H9 (cell line): Measurements from ENCODE around the gene OSGEPL1. TPM values are rescaled to one million over a fixed set of nuclear protein-coding genes. Genes with fewer than 3 reads are reported as not detected.
A peak's percentile ranks its signal among the peaks of the same experiment; 100 is the strongest.

Experiments used
- DNase-seq: peaks from one replicate; pipeline ENCODE4 v3.0.0-alpha.2; 2017
- H2AFZ ChIP-seq: one replicate; pipeline ENCODE4 v1.6.1; 2013; ENCODE audit warnings: mild to moderate bottlenecking, low read length, control low read depth, moderate library complexity
- H2AK5ac ChIP-seq: 2 replicates; pipeline ENCODE4 v1.6.1; 2013; ENCODE audit warnings: low read length, control low read depth, mixed read lengths; ENCODE audit not compliant: insufficient read length
- H2BK120ac ChIP-seq: one replicate; pipeline ENCODE4 v1.6.1; 2013; ENCODE audit warnings: low read depth, mild to moderate bottlenecking, low read length, control low read depth, inconsistent platforms; ENCODE audit not compliant: poor library complexity, severe bottlenecking
- H2BK12ac ChIP-seq: 2 replicates; pipeline ENCODE4 v1.6.1; 2013; ENCODE audit warnings: low read length, control low read depth, mixed read lengths, low read depth; ENCODE audit not compliant: insufficient read length
- H2BK15ac ChIP-seq: 2 replicates; pipeline ENCODE4 v1.6.1; 2013; ENCODE audit warnings: low read depth, low read length, control low read depth
- H2BK20ac ChIP-seq: one replicate; pipeline ENCODE4 v1.6.1; 2013; ENCODE audit warnings: low read depth, mild to moderate bottlenecking, low read length, control low read depth, inconsistent platforms; ENCODE audit not compliant: poor library complexity, severe bottlenecking
- H2BK5ac ChIP-seq: 2 replicates; pipeline ENCODE4 v1.6.1; 2013; ENCODE audit warnings: low read length, control low read depth, mixed read lengths; ENCODE audit not compliant: insufficient read length
- H3K14ac ChIP-seq: 2 replicates; pipeline ENCODE4 v1.6.1; 2013; ENCODE audit warnings: low read length, control low read depth; ENCODE audit not compliant: insufficient read depth
- H3K18ac ChIP-seq: 2 replicates; pipeline ENCODE4 v1.6.1; 2013; ENCODE audit warnings: low read depth, mild to moderate bottlenecking, mixed read lengths, low read length, control low read depth; ENCODE audit not compliant: insufficient read length
- H3K23ac ChIP-seq: 2 replicates; pipeline ENCODE4 v1.6.1; 2013; ENCODE audit warnings: low read length, control low read depth, mixed read lengths, low read depth; ENCODE audit not compliant: insufficient read length
- H3K23me2 ChIP-seq: 2 replicates; pipeline ENCODE4 v1.6.1; 2013; ENCODE audit warnings: low read depth, mild to moderate bottlenecking, mixed read lengths, low read length, control low read depth; ENCODE audit not compliant: insufficient read length, poor library complexity, severe bottlenecking
- H3K27ac ChIP-seq: 2 replicates; pipeline ENCODE4 v1.5.1; 2013; ENCODE audit warnings: low read length, control low read depth, mixed read lengths, low read depth; ENCODE audit not compliant: insufficient read length
- H3K27me3 ChIP-seq: 2 replicates; pipeline ENCODE4 v1.6.1; 2013; ENCODE audit warnings: low read length, control low read depth, inconsistent platforms; ENCODE audit not compliant: insufficient read depth
- H3K4ac ChIP-seq: 2 replicates; pipeline ENCODE4 v1.6.1; 2013; ENCODE audit warnings: low read depth, mild to moderate bottlenecking, control low read depth, inconsistent platforms, low read length, moderate library complexity
- H3K4me1 ChIP-seq: 2 replicates; pipeline ENCODE4 v1.6.1; 2013; ENCODE audit warnings: low read length, control low read depth, inconsistent platforms; ENCODE audit not compliant: insufficient read depth
- H3K4me2 ChIP-seq: 2 replicates; pipeline ENCODE4 v1.6.1; 2013; ENCODE audit warnings: low read length, control low read depth, mixed read lengths; ENCODE audit not compliant: insufficient read length, insufficient read depth
- H3K56ac ChIP-seq: 2 replicates; pipeline ENCODE4 v1.6.1; 2013; ENCODE audit warnings: low read depth, mild to moderate bottlenecking, mixed read lengths, low read length, control low read depth; ENCODE audit not compliant: insufficient read length
- H3K79me1 ChIP-seq: 2 replicates; pipeline ENCODE4 v1.6.1; 2013; ENCODE audit warnings: low read depth, mild to moderate bottlenecking, moderate library complexity, low read length, control low read depth, inconsistent platforms; ENCODE audit not compliant: insufficient read depth, poor library complexity, severe bottlenecking
- H3K79me2 ChIP-seq: 2 replicates; pipeline ENCODE4 v1.6.1; 2013; ENCODE audit warnings: low read length, control low read depth, inconsistent platforms; ENCODE audit not compliant: insufficient read depth
- H3K9ac ChIP-seq: 2 replicates; pipeline ENCODE4 v1.6.1; 2013; ENCODE audit warnings: low read length, control low read depth, mixed read lengths; ENCODE audit not compliant: insufficient read length; ENCODE audit errors: extremely low read depth
- H3K9me3 ChIP-seq: one replicate; pipeline ENCODE4 v1.6.1; 2013; ENCODE audit warnings: low read depth, low read length, inconsistent platforms; ENCODE audit not compliant: control insufficient read depth
- H3T11ph ChIP-seq: one replicate; pipeline ENCODE4 v1.6.1; 2013; ENCODE audit warnings: mild to moderate bottlenecking, low read length, control low read depth, inconsistent platforms
- H4K20me1 ChIP-seq: one replicate; pipeline ENCODE4 v1.6.1; 2013; ENCODE audit not compliant: control insufficient read depth, insufficient read length, insufficient read depth
- H4K5ac ChIP-seq: 2 replicates; pipeline ENCODE4 v1.6.1; 2013; ENCODE audit warnings: low read depth, mild to moderate bottlenecking, mixed read lengths, low read length, control low read depth; ENCODE audit not compliant: insufficient read length
- H4K8ac ChIP-seq: replicated peaks from 2 replicates; pipeline ENCODE4 v1.6.1; 2013; ENCODE audit warnings: low read length, control low read depth, mixed read lengths, low read depth; ENCODE audit not compliant: insufficient read length
- H4K91ac ChIP-seq: 2 replicates; pipeline ENCODE4 v1.6.1; 2013; ENCODE audit warnings: low read depth, mild to moderate bottlenecking, moderate library complexity, mixed read lengths, low read length, control low read depth; ENCODE audit not compliant: insufficient read length
- H3K27ac Mint-ChIP-seq, 3 experiments: 2 replicates in 2 of 3; 3 replicates in 1 of 3; pipeline ENCODE4 v1.8.0; 2020 to 2021; ENCODE audit warnings: mixed read lengths in 3 of 3, mild to moderate bottlenecking in 1 of 3, moderate library complexity in 1 of 3
- H3K27me3 Mint-ChIP-seq: 2 replicates; pipeline ENCODE4 v1.8.0; 2021; ENCODE audit warnings: low read depth, mild to moderate bottlenecking, moderate library complexity, mixed read lengths
- H3K36me3 Mint-ChIP-seq, 3 experiments: 2 replicates in 2 of 3; 3 replicates in 1 of 3; pipeline ENCODE4 v1.8.0; 2020 to 2021; ENCODE audit warnings: low read depth in 3 of 3, mixed read lengths in 3 of 3; ENCODE audit not compliant: insufficient read depth in 1 of 3
- H3K4me1 Mint-ChIP-seq, 2 experiments: 2 replicates each; pipeline ENCODE4 v1.8.0; 2020; ENCODE audit warnings: mixed read lengths in 2 of 2
- H3K4me3 Mint-ChIP-seq, 2 experiments: 2 replicates in 1 of 2; 3 replicates in 1 of 2; pipeline ENCODE4 v1.8.0; 2020 to 2021; ENCODE audit warnings: mild to moderate bottlenecking in 2 of 2, mixed read lengths in 2 of 2, moderate library complexity in 1 of 2
- H3K9me3 Mint-ChIP-seq, 2 experiments: 2 replicates in 1 of 2; 3 replicates in 1 of 2; pipeline ENCODE4 v1.8.0; 2020; ENCODE audit warnings: mild to moderate bottlenecking in 2 of 2, mixed read lengths in 2 of 2, moderate library complexity in 1 of 2
- CTCF ChIP-seq: fragments of 200-600 bp; sonication (generic); conservative IDR thresholded peaks from 3 replicates; pipeline ENCODE4 v1.8.0; 2021; ENCODE audit warnings: antibody characterized with exemption, mild to moderate bottlenecking
- WGBS: extraction: QIAGEN DNeasy Blood & Tissue Kit; methylation state at CpG from one replicate; pipeline ENCODE4 v1.1.7; 2013; ENCODE audit warnings: missing lambda C conversion rate, low lambda C conversion rate, mixed read lengths; ENCODE audit not compliant: insufficient read length; ENCODE audit errors: extremely low coverage; 5-methylcytosine and 5-hydroxymethylcytosine counted together
- total RNA-seq: library from RNA; stranded (reverse); gene quantifications from 2 replicates; pipeline ENCODE4 v1.2.1, GENCODE V29; 2021

Gene OSGEPL1
- total RNA-seq, 1 experiment from 2014 or later, result 10.7 TPM

- WGBS, result no CpG with 5 or more reads among the region's 96 CpGs
- H2AFZ ChIP-seq, result no peak within 1 kb of the TSS
- no peak within 1 kb of the TSS for H3K4ac ChIP-seq
- peak within 1 kb of the TSS; percentile 94 for H3K18ac ChIP-seq
- no peak within 1 kb of the TSS for H3K23ac ChIP-seq
- no peak within 1 kb of the TSS for H4K91ac ChIP-seq
- H2BK120ac ChIP-seq, result no peak within 1 kb of the TSS
- peaks cover 19 to 25% of the 10 kb centered on the region in 2 experiments for H3K4me1 Mint-ChIP-seq
- H3K14ac ChIP-seq, result peak within 1 kb of the TSS; percentile 99
- DNase-seq, result peak; percentile 95
- H3K4me1 ChIP-seq, result no peaks in the 10 kb centered on the region; the same call in 1 of the 2 replicates
- no peaks in the 10 kb centered on the region for H4K20me1 ChIP-seq
- H2BK5ac ChIP-seq, result no peak within 1 kb of the TSS
- no peaks in the 10 kb centered on the region for H3K27me3 Mint-ChIP-seq
- H3K9ac ChIP-seq, result peak within 1 kb of the TSS; percentile 90
- peak within 1 kb of the TSS; percentile 88 to 90 for H3K4me3 Mint-ChIP-seq
- H3K27me3 ChIP-seq, result no peaks in the 10 kb centered on the region
- peaks cover 7% of the 10 kb centered on the region for H3K79me1 ChIP-seq
- no peak within 1 kb of the TSS for H3T11ph ChIP-seq
- no peak within 1 kb of the TSS for H2BK12ac ChIP-seq
- H2BK20ac ChIP-seq, result no peak within 1 kb of the TSS
- H3K79me2 ChIP-seq, result peaks cover 25% of the 10 kb centered on the region
- peak within 1 kb of the TSS; percentile 63 for H3K4me2 ChIP-seq
- no peak within 1 kb of the TSS for H2BK15ac ChIP-seq
- H2AK5ac ChIP-seq, result no peak within 1 kb of the TSS
- no peak within 1 kb of the TSS for H4K8ac ChIP-seq
- H3K9me3 ChIP-seq, result no peaks in the 10 kb centered on the region
- H3K56ac ChIP-seq, result no peak within 1 kb of the TSS
- peak within 1 kb of the TSS; percentile 37 for H4K5ac ChIP-seq
- no peaks in the 10 kb centered on the region for H3K9me3 Mint-ChIP-seq
- peak within 1 kb of the TSS; percentile 89 to 97 (median 96) for H3K27ac Mint-ChIP-seq
- no peak for TF ChIP-seq CTCF
- H3K27ac ChIP-seq, result peak within 1 kb of the TSS; percentile 37
- H3K23me2 ChIP-seq, result peaks cover 9% of the 10 kb centered on the region
- peaks cover 26 to 53% (median 49%) of the 10 kb centered on the region in 3 experiments for H3K36me3 Mint-ChIP-seq
These were observed 21.6 kb upstream of the OSGEPL1 start, which contains the start of the genes ORMDL1 and PMS1 for GRCh38 chr2:189783927-189784867. TSS of gene ORMDL1 (minus strand) at chr2:189784339. CDS start at chr2:189782595, 1,744 bp downstream. TSS of gene PMS1 (plus strand) at chr2:189784450. CDS start at chr2:189791810, 7,360 bp downstream.
